PC-9 (cell line): ENCODE measurements around the gene ZSWIM9.

Experiments used
- EZH2 ChIP-seq: fragments of 200-600 bp; sonication (generic); IDR thresholded peaks from 2 replicates; pipeline ENCODE4 v1.8.0; 2017; ENCODE audit warnings: antibody characterized with exemption, low read depth
- TF ChIP-seq, protein P1 (sequence below): fragments of 200-600 bp; sonication (generic); conservative IDR thresholded peaks from 2 replicates; pipeline ENCODE4 v1.6.1; 2017; ENCODE audit warnings: mixed run types, antibody characterized with exemption, mild to moderate bottlenecking, moderate library complexity

DNA sequence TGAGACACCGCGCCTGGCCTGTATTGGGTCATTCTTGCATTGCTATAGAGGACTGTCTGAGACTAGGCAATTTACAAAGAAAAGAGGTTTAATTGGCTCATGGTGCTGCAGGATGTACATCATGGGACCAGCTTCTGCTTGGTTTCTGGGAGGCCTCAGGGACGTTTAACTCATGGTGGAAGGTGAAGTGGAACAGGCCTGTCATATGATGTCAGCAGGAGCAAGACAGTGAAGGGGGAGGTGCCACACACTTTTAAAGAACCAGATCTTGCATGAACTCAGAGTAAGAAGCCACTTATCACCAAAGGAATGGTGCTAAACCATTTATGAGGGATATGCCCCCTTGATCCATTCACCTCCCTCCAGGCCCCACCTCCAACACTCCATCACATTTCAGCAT, 66.6 kb downstream of the ZSWIM9 start:
- TF ChIP-seq, protein P1, sequence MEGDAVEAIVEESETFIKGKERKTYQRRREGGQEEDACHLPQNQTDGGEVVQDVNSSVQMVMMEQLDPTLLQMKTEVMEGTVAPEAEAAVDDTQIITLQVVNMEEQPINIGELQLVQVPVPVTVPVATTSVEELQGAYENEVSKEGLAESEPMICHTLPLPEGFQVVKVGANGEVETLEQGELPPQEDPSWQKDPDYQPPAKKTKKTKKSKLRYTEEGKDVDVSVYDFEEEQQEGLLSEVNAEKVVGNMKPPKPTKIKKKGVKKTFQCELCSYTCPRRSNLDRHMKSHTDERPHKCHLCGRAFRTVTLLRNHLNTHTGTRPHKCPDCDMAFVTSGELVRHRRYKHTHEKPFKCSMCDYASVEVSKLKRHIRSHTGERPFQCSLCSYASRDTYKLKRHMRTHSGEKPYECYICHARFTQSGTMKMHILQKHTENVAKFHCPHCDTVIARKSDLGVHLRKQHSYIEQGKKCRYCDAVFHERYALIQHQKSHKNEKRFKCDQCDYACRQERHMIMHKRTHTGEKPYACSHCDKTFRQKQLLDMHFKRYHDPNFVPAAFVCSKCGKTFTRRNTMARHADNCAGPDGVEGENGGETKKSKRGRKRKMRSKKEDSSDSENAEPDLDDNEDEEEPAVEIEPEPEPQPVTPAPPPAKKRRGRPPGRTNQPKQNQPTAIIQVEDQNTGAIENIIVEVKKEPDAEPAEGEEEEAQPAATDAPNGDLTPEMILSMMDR, result no peak
- TF ChIP-seq EZH2, result no peak
